HG03565 (cell line): ENCODE data around the gene RIPOR2.
"Not testable (repeated sequence)": the region's sequence is repeated elsewhere in the genome, so short reads cannot be mapped to it uniquely, and the experiment has no call there.

Source experiments
- ATAC-seq: cut with Tn5 transposase; IDR thresholded peaks from one replicate; pipeline ENCODE4 v1.9.1; 2021; ENCODE audit warnings: mild to moderate bottlenecking, moderate library complexity; ENCODE audit not compliant: unreplicated experiment

The RIPOR2 gene

DNA sequence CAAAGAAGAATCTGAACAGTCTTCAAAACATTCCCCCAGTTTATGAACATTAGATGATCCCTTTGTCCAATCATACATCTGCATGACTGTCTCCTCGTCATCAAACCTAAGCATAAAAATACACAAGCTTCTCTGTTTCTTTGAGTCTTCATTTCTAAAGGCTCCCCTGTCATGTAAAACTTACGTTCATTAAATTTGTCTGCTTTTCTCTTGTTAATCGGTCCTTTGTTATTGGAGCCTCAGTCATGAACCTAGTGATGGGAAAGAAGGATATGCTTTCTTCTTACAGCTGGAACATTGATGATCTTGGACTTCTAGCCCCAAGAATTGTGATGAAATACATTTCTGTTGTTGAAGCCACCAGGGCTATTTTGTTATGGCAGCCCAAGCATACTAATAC lies 18.0 kb upstream of the RIPOR2 start:
- no peak for ATAC-seq

- ATAC-seq, result no peak
Measured at GRCh38 chr6:24951811-24952299, 16.1 kb upstream of the RIPOR2 start.

- no peak for ATAC-seq
Measured at GRCh38 chr6:24950218-24950941, 14.6 kb upstream of the RIPOR2 start.

DNA sequence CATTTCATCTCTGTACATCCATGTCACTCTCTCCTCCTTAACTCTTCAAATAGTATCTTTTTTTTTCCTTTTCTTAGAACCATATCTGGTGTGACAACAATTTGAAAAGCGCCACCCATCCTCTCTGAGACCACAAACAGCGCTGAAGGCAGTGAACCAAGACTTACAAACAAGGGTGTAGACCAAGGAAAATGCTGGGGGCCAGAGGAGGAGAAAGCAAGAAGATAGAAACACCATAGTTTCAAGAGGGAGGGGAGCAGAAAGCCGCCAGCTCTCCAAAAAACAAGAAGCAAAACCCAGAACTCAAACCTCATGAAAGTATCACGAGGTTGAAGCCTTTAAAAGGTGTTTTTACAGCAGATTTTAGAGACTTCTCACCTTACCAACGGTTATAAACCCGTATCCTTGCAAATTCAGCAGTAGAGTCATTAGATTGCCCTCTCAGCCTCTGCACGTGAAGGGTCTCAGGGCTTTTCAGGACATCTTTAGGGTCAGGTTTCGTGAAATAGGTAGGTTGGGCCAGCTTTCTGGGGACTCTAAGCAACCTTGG lies 13.3 kb upstream of the RIPOR2 start:
- ATAC-seq, result peak; percentile 82

GRCh38 chr6:24948261-24948660 lies 12.5 kb upstream of the RIPOR2 start:
- not testable (repeated sequence) for ATAC-seq

GRCh38 chr6:24947636-24948035 lies 11.9 kb upstream of the RIPOR2 start:
- ATAC-seq, result no peak

DNA sequence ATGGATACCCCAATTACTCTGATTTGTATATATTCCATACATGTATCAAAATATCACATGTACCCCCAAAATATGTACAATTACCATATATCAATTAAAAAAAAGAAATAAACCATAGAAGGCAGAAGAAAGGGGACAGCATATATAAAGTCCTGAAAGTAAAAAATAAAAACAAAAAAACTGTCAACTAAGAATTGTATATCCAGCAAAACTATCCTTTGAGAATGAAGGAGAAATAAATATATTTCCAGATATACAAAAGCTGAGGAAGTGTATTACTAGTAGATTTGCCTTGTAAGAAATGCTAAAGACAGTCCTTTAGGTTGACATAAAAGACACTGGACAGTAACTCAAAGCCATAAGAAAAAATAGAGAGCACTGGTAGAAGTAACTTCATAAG lies 9.3 kb upstream of the RIPOR2 start:
- ATAC-seq, result no peak

DNA sequence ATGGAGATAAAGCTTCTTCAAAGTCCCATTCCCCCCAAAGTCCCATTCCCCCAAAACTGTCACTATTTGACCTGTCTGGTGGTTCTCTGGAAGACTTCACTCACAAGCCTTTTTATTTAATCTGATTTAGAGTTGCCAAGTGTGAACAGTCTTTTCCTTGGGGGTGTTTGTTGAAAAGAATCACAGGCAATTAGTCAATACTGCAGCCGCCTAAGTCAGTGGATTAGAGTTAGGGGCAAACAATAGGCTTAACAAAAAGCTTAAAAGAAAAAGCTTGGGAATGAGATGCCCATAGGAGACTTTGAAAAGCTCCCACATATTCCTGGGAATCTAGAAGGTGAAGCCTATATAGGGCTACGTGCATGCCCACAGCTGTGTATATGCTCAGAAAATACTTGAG lies 8.0 kb upstream of the RIPOR2 start:
- ATAC-seq, result no peak

DNA sequence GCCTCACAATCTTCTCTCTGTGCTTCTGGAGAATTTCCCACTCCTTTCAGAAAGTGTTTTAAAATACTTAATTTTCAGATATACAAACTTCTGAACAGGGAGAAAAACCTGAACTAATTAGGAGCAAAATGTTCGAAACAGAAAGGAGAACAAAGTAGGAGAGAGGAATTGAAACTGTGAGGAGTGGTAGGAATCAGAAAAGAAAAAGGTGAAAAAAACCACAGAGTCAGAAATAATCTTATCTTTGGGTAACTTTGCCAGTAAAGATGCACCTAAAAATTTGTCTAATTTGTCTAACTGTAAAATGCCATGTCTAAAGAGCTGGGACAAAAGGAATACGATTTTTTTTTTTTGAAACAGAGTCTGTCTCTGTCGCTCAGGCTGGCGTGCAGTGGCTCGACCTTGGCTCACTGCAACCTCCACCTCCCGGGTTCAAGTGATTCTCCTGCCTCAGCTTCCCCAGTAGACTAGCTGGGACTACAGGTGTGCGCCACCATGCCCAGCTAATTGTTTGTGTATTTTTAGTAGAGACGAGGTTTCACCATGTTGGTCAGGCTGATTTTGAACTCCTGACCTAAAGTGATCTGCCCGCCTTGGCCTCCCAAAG lies 4.7 kb upstream of the RIPOR2 start:
- ATAC-seq, result no peak

- peak; percentile 57 for ATAC-seq
Measured at GRCh38 chr6:24936641-24937317, 1.0 kb upstream of the RIPOR2 start.

GRCh38 chr6:24933868-24934401 lies 1.8 kb downstream of the RIPOR2 start:
- ATAC-seq, result no peak

- ATAC-seq, result no peak
Measured at GRCh38 chr6:24933266-24933665, 2.5 kb downstream of the RIPOR2 start.

DNA sequence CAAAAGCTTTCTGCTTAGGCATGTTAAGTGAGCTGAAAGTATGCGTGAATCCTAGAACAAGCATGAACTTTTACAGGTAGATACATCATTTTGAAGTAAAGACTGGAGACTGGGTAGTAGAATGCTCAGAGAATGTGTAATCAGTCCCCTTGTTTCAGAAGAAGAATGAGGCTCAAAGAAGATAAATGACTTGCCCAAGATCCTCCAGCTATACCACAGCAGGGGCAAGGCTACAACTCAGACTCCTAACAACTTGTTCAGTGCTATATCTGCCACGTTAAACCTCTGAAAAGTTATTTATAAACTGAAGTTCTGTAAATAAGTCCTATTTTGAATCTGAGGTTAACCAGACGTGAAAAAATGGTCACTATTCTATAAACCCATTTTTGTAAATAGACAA lies 2.9 kb downstream of the RIPOR2 start:
- ATAC-seq, result no peak

GRCh38 chr6:24931718-24932691 lies 3.8 kb downstream of the RIPOR2 start:
- peak; percentile 25 for ATAC-seq

DNA sequence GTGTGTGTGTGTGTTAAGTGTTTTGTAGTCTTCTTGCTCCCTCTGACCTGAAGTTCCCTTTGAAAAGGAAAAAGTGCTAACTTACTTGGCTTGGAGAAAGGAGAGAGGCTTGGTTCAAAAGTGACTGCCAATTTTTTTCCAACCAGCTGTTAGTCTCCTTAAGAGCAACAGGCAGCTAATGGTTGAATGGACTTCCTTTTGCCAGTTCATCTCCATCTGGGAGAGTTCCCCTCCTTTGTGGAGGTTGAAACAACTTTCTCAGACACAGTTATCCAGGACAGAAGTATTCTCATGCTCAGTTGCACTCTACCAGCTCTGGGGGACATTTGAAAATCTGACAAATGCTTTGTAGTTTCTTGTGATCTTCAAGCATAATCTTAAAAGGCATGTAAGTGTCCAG lies 4.5 kb downstream of the RIPOR2 start:
- ATAC-seq, result no peak

DNA sequence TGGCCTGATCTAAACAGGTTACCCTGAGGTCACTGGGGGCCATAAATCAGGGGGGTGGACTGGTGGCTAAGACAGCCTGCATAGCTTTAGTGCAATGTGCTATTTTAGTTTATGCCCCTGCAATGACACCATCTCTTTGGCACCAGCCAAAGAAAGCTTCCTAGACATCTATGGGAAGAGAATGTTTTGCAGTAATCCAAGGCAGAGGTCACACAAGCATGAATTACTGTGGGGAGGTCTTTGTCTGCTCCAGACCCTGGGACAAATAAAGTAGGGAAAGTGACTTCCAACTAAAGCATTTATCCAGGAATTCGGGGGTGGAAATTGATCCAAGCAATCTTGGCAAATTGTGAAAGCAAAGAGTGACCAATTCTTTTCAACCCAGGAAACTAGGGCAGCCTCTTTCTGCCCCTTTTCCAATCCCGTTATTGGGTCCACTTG lies 5.3 kb downstream of the RIPOR2 start:
- ATAC-seq, result no peak

DNA sequence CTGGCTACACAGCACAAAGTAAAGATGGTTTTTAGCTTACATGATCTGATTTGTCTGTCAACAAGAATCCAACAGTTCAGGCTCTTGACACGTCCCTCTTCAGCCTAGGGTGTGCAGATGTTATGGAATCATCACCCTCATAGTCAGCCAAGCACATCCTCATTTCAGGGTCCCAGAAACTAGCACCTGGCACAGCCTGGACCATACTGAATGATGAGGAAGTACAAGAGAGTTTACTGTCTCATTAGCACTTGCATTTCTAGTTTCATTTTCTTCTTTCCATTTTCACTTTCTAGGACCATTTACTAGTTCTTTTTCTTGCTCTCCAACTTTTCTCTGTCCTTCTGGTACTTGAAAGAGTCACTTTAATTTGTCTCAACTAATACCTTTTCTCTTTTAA lies 6.5 kb downstream of the RIPOR2 start:
- ATAC-seq, result peak; percentile 31

- no peak for ATAC-seq
Measured at GRCh38 chr6:24927985-24928745, 7.6 kb downstream of the RIPOR2 start.

- no peak for ATAC-seq
Measured at GRCh38 chr6:24927277-24927955, 8.3 kb downstream of the RIPOR2 start.
